K562 (cell line): ENCODE results near the gene CREB3L2. TPM values are rescaled to one million over a fixed set of nuclear protein-coding genes. Genes with fewer than 3 reads are reported as not detected.

Source experiments
- ATF7 ChIP-seq: fragments of 450-650 bp; IDR thresholded peaks from 2 replicates; pipeline ENCODE4 v1.7.1; 2014; ENCODE audit warnings: mild to moderate bottlenecking, moderate library complexity
- BRD4 ChIP-seq: fragments of 200-600 bp; sonication (generic); IDR thresholded peaks from 2 replicates; pipeline ENCODE4 v1.6.1; 2017; ENCODE audit warnings: inconsistent platforms
- CBX2 ChIP-seq: fragments of 200-600 bp; sonication (generic); IDR thresholded peaks from one replicate; pipeline ENCODE4 v1.6.1; 2012; ENCODE audit warnings: mild to moderate bottlenecking, low read length, inconsistent platforms; ENCODE audit not compliant: insufficient read depth, poor library complexity, severe bottlenecking
- CC2D1A ChIP-seq: fragments of 450-650 bp; IDR thresholded peaks from 2 replicates; pipeline ENCODE4 v1.6.1; 2017; ENCODE audit warnings: mild to moderate bottlenecking
- CSDE1 ChIP-seq, 2 experiments: fragments of 450-650 bp; IDR thresholded peaks; 2 replicates each; pipeline ENCODE4 v1.6.1; 2016; ENCODE audit warnings: mild to moderate bottlenecking in 1 of 2
- ETS2 ChIP-seq: IDR thresholded peaks from 2 replicates; pipeline ENCODE4 v1.6.1; 2016; ENCODE audit warnings: borderline replicate concordance, missing genetic modification characterization, mild to moderate bottlenecking, moderate library complexity, missing compliant biosample characterization; ENCODE audit not compliant: poor library complexity, severe bottlenecking
- LARP7 ChIP-seq: fragments of 450-650 bp; IDR thresholded peaks from 2 replicates; pipeline ENCODE4 v1.6.1; 2016
- MEF2D ChIP-seq: conservative IDR thresholded peaks from 2 replicates; pipeline ENCODE4 v1.6.1; 2016; ENCODE audit warnings: low read depth, missing genetic modification characterization, missing compliant biosample characterization
- NCOR1 ChIP-seq: fragments of 450-650 bp; IDR thresholded peaks from 2 replicates; pipeline ENCODE4 v1.6.1; 2016; ENCODE audit warnings: mild to moderate bottlenecking, moderate library complexity
- OTX1 ChIP-seq: fragments of 450-650 bp; formaldehyde crosslinking; IDR thresholded peaks from 2 replicates; pipeline ENCODE4 v1.4.0; 2022; ENCODE audit warnings: mild to moderate bottlenecking
- PHF21A ChIP-seq: fragments of 450-650 bp; IDR thresholded peaks from 2 replicates; pipeline ENCODE4 v1.6.1; 2017; ENCODE audit warnings: low read depth, borderline replicate concordance
- POLR2AphosphoS5 ChIP-seq: IDR thresholded peaks from 2 replicates; pipeline ENCODE4 v1.6.1; 2011; ENCODE audit warnings: mild to moderate bottlenecking, low read depth, low read length, moderate library complexity; ENCODE audit not compliant: control insufficient read depth, insufficient read depth
- POU5F1 ChIP-seq: fragments of 150-350 bp; IDR thresholded peaks from 2 replicates; pipeline ENCODE4 v1.6.1; 2014; ENCODE audit warnings: borderline replicate concordance, low read length, low read depth, mild to moderate bottlenecking; ENCODE audit not compliant: partially characterized antibody
- ZNF140 ChIP-seq: fragments of 250-450 bp; sonication (Bioruptor Pico); IDR thresholded peaks from 2 replicates; pipeline ENCODE4 v1.8.0; 2021; ENCODE audit warnings: moderate library complexity, mild to moderate bottlenecking, inconsistent platforms
- polyA plus RNA-seq, 8 experiments: library from polyadenylated mRNA; depleted of rRNA in 4 of 8; stranded (reverse) in 5 of 8; unstranded in 3 of 8; fragments of >200 nt; fragmentation: Nextera tagmentation in 2 of 8; fragmentation: Illumina TruSeq in 1 of 8; extraction: Ambion mirVana in 2 of 8; extraction: Trizol in 1 of 8; gene quantifications; 2 replicates each; pipeline versions ENCODE4 v1.2.1 to v1.2.3, GENCODE V29; 2011 to 2014; ENCODE audit warnings: inconsistent platforms in 1 of 8, missing spikeins in 1 of 8
- total RNA-seq, 7 experiments: library from RNA; depleted of rRNA in 6 of 7; stranded (reverse); fragments of >200 nt in 6 of 7; fragmentation: Illumina TruSeq in 2 of 7; extraction: Trizol in 2 of 7; gene quantifications; 2 replicates each; pipeline versions ENCODE4 v1.2.1 to v1.2.3, GENCODE V29; 2011 to 2021; ENCODE audit warnings: low replicate concordance in 1 of 7
- TF ChIP-seq, protein P1 (sequence below): sonication (generic); formaldehyde crosslinking; IDR thresholded peaks from 2 replicates; pipeline ENCODE4 v1.8.0; 2022; ENCODE audit warnings: missing genetic modification reagents, mild to moderate bottlenecking, borderline replicate concordance
- TF ChIP-seq, protein P2 (sequence below): fragments of 450-650 bp; IDR thresholded peaks from 2 replicates; pipeline ENCODE4 v1.6.1; 2016; ENCODE audit warnings: mild to moderate bottlenecking, moderate library complexity

CREB3L2 gene
- total and polyA plus RNA-seq, 9 of the 15 experiments (the other 6 are each of a cell fraction or from before 2014, with no cell fraction given), result 7.1 to 45.6 (median 15.8) TPM

DNA sequence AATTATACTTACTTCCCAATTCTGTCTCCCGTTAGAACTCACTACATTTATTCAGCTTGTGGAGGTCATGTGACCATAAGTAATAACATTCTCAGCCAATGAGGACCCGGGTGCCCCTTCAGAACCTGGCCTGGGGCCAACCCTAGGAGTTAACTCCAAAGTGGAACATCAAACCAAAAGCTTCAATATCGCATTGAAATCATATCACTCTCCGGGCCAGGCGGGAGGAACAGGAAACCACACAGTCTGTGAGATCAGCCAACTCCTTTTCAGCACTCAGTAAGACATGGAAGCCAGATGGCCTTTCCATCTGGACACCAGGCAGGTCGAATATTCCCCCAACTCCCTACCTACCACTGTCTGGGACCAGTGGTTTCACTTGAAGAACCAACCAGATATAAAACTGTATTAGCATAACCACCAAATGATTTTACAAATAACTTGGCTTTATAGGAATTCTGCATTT lies 5.5 kb downstream of the CREB3L2 start (continued):
- TF ChIP-seq POU5F1 (no peak), NCOR1 (peak; percentile 29), ZNF140 (CRISPR knock-in tag) (no peak), ETS2 (tag) (no peak), PHF21A (no peak), CSDE1 (IDR thresholded peaks at IDR 0.05) (no peak), ATF7 (no peak), POLR2AphosphoS5 (peak; percentile 71), OTX1 (no peak), LARP7 (no peak), BRD4 (no peak), MEF2D (0 out of 2 replicates have a peak, but pooled peaks have one; percentile 32), CC2D1A (no peak), CBX2 (no peak)
- TF ChIP-seq, protein P1, sequence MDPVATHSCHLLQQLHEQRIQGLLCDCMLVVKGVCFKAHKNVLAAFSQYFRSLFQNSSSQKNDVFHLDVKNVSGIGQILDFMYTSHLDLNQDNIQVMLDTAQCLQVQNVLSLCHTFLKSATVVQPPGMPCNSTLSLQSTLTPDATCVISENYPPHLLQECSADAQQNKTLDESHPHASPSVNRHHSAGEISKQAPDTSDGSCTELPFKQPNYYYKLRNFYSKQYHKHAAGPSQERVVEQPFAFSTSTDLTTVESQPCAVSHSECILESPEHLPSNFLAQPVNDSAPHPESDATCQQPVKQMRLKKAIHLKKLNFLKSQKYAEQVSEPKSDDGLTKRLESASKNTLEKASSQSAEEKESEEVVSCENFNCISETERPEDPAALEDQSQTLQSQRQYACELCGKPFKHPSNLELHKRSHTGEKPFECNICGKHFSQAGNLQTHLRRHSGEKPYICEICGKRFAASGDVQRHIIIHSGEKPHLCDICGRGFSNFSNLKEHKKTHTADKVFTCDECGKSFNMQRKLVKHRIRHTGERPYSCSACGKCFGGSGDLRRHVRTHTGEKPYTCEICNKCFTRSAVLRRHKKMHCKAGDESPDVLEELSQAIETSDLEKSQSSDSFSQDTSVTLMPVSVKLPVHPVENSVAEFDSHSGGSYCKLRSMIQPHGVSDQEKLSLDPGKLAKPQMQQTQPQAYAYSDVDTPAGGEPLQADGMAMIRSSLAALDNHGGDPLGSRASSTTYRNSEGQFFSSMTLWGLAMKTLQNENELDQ (CRISPR knock-in tag), result no peak
- TF ChIP-seq, protein P2, sequence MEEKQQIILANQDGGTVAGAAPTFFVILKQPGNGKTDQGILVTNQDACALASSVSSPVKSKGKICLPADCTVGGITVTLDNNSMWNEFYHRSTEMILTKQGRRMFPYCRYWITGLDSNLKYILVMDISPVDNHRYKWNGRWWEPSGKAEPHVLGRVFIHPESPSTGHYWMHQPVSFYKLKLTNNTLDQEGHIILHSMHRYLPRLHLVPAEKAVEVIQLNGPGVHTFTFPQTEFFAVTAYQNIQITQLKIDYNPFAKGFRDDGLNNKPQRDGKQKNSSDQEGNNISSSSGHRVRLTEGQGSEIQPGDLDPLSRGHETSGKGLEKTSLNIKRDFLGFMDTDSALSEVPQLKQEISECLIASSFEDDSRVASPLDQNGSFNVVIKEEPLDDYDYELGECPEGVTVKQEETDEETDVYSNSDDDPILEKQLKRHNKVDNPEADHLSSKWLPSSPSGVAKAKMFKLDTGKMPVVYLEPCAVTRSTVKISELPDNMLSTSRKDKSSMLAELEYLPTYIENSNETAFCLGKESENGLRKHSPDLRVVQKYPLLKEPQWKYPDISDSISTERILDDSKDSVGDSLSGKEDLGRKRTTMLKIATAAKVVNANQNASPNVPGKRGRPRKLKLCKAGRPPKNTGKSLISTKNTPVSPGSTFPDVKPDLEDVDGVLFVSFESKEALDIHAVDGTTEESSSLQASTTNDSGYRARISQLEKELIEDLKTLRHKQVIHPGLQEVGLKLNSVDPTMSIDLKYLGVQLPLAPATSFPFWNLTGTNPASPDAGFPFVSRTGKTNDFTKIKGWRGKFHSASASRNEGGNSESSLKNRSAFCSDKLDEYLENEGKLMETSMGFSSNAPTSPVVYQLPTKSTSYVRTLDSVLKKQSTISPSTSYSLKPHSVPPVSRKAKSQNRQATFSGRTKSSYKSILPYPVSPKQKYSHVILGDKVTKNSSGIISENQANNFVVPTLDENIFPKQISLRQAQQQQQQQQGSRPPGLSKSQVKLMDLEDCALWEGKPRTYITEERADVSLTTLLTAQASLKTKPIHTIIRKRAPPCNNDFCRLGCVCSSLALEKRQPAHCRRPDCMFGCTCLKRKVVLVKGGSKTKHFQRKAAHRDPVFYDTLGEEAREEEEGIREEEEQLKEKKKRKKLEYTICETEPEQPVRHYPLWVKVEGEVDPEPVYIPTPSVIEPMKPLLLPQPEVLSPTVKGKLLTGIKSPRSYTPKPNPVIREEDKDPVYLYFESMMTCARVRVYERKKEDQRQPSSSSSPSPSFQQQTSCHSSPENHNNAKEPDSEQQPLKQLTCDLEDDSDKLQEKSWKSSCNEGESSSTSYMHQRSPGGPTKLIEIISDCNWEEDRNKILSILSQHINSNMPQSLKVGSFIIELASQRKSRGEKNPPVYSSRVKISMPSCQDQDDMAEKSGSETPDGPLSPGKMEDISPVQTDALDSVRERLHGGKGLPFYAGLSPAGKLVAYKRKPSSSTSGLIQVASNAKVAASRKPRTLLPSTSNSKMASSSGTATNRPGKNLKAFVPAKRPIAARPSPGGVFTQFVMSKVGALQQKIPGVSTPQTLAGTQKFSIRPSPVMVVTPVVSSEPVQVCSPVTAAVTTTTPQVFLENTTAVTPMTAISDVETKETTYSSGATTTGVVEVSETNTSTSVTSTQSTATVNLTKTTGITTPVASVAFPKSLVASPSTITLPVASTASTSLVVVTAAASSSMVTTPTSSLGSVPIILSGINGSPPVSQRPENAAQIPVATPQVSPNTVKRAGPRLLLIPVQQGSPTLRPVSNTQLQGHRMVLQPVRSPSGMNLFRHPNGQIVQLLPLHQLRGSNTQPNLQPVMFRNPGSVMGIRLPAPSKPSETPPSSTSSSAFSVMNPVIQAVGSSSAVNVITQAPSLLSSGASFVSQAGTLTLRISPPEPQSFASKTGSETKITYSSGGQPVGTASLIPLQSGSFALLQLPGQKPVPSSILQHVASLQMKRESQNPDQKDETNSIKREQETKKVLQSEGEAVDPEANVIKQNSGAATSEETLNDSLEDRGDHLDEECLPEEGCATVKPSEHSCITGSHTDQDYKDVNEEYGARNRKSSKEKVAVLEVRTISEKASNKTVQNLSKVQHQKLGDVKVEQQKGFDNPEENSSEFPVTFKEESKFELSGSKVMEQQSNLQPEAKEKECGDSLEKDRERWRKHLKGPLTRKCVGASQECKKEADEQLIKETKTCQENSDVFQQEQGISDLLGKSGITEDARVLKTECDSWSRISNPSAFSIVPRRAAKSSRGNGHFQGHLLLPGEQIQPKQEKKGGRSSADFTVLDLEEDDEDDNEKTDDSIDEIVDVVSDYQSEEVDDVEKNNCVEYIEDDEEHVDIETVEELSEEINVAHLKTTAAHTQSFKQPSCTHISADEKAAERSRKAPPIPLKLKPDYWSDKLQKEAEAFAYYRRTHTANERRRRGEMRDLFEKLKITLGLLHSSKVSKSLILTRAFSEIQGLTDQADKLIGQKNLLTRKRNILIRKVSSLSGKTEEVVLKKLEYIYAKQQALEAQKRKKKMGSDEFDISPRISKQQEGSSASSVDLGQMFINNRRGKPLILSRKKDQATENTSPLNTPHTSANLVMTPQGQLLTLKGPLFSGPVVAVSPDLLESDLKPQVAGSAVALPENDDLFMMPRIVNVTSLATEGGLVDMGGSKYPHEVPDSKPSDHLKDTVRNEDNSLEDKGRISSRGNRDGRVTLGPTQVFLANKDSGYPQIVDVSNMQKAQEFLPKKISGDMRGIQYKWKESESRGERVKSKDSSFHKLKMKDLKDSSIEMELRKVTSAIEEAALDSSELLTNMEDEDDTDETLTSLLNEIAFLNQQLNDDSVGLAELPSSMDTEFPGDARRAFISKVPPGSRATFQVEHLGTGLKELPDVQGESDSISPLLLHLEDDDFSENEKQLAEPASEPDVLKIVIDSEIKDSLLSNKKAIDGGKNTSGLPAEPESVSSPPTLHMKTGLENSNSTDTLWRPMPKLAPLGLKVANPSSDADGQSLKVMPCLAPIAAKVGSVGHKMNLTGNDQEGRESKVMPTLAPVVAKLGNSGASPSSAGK, result peak; percentile 6
